Measurements from ENCODE around the gene PDCD1LG2. TPM values are rescaled to one million over a fixed set of nuclear protein-coding genes. Genes with fewer than 3 reads are reported as not detected.

Gene PDCD1LG2
- total RNA-seq, 2 donors from 2014 or later: 1.4 TPM; not detected in 1

DNA sequence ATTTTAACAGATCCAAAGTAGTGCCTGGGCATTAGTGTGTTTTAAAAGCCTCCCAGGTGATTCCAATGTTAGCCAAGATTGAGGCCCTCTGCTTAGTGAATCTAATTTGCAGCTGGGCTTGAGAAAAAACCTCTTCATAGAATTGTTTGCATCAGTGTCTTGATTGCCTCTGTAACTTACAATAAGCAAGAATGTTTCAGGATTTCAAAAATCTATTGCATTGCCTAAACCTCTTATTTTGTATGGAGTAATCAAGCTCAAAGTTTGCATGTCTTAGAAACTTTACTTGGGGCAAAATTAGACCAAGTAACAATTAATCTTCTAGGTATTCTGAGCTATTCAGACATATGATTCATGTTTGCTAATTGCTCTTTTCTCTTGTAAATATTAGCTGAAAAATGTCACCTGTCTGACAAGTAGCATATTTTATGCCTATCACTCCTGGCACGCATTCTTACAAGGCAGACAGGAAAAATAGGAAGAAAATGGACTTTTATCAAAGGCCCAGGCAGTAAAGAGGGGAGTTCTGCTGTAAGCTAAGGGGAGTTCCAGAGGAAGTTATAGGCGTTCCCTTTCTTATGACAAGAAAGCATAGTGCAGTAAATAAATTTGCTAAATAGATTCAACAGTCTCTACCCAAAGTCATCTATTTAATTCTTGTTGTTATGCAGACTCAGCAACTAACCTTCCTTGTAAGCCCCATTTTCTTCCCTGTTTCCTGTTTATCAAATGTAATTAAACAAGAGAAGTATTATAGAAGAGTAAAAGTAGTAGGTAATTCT is 21.0 kb downstream of the PDCD1LG2 start:
- Histone ChIP-seq H3K4me3 (no peak overlapping the region), H3K27ac (no peak overlapping the region), H3K9me3 (no peaks in the 10 kb centered on the region), H3K27me3 (replicated peaks; ENCODE audit: insufficient read depth) (no peaks in the 10 kb centered on the region), H3K36me3 (no peaks in the 10 kb centered on the region), H3K4me1 (replicated peaks) (no peaks in the 10 kb centered on the region)
- WGBS: 35% methylated on average over 2 of the region's 2 CpGs
- DNase-seq (ENCODE audit: low spot score): no peak
- TF ChIP-seq POLR2AphosphoS5 (IDR thresholded peaks at IDR 0.05) (no peak), POLR2A (IDR thresholded peaks at IDR 0.05) (no peak)
- TF ChIP-seq, protein P1, sequence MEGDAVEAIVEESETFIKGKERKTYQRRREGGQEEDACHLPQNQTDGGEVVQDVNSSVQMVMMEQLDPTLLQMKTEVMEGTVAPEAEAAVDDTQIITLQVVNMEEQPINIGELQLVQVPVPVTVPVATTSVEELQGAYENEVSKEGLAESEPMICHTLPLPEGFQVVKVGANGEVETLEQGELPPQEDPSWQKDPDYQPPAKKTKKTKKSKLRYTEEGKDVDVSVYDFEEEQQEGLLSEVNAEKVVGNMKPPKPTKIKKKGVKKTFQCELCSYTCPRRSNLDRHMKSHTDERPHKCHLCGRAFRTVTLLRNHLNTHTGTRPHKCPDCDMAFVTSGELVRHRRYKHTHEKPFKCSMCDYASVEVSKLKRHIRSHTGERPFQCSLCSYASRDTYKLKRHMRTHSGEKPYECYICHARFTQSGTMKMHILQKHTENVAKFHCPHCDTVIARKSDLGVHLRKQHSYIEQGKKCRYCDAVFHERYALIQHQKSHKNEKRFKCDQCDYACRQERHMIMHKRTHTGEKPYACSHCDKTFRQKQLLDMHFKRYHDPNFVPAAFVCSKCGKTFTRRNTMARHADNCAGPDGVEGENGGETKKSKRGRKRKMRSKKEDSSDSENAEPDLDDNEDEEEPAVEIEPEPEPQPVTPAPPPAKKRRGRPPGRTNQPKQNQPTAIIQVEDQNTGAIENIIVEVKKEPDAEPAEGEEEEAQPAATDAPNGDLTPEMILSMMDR (IDR thresholded peaks at IDR 0.05): no peak
- intact Hi-C loops (cut with DNase I): no loop called here

DNA sequence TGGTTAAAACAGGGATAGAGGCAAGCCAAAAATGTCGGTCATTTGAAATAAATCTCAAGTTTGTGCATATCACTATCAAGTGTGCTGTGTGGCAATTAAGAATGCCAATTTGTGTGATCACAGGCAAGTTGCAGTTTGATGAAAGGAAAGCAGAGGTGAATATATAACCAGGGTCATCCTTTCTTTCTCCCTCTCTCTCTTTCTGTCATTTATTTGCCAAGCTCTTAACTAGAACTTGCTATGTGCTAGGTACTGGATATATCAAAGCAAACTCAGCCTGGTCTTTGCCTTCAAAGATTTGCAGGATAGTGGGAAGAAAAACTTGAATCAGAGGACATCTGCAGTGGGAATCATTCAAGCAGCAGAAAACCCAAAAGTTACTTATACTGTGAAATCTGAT is 22.0 kb downstream of the PDCD1LG2 start:
- H3K36me3 ChIP-seq: no peaks in the 10 kb centered on the region
- intact Hi-C loops (cut with DNase I): no loop called here
- no peak overlapping the region for H3K4me3 ChIP-seq
- no peaks in the 10 kb centered on the region for H3K4me1 ChIP-seq (replicated peaks)
- no peak overlapping the region for H3K27ac ChIP-seq
- no peaks in the 10 kb centered on the region for H3K27me3 ChIP-seq (replicated peaks; ENCODE audit: insufficient read depth)
- TF ChIP-seq, protein P1 (IDR thresholded peaks at IDR 0.05): no peak
- TF ChIP-seq POLR2A (IDR thresholded peaks at IDR 0.05) (no peak), POLR2AphosphoS5 (IDR thresholded peaks at IDR 0.05) (no peak)
- no peaks in the 10 kb centered on the region for H3K9me3 ChIP-seq
- WGBS: 97% methylated on average over 1 of the region's 1 CpG
- no peak for DNase-seq (ENCODE audit: low spot score)

DNA sequence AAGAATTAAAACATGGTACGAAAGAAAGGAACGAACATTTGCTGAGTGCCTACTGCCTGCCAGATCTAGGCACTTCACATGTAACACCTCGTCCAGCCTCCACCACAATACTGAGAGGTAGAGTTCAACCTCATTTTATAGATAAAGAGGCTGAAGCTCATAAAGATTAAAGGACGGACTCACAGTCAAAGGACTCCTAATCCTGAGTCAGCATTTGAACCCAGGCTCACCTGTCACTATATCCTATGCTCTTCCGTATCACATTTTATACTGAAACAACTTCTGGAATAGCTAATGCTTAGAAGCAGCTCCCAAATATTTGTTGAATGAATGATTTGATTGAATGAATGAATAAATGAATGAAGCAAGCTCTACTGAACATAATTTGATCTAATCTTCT is 22.5 kb downstream of the PDCD1LG2 start:
- H3K4me1 ChIP-seq (replicated peaks): no peaks in the 10 kb centered on the region
- H3K27me3 ChIP-seq (replicated peaks; ENCODE audit: insufficient read depth): no peaks in the 10 kb centered on the region
- WGBS: 86% methylated on average over 5 of the region's 5 CpGs
- TF ChIP-seq POLR2AphosphoS5 (IDR thresholded peaks at IDR 0.05) (no peak), POLR2A (IDR thresholded peaks at IDR 0.05) (no peak)
- TF ChIP-seq, protein P1 (IDR thresholded peaks at IDR 0.05): no peak
- DNase-seq (ENCODE audit: low spot score): no peak
- no peak overlapping the region for H3K4me3 ChIP-seq
- H3K9me3 ChIP-seq: no peaks in the 10 kb centered on the region
- intact Hi-C loops (cut with DNase I): no loop called here
- H3K27ac ChIP-seq: no peak overlapping the region
- H3K36me3 ChIP-seq: no peaks in the 10 kb centered on the region

DNA sequence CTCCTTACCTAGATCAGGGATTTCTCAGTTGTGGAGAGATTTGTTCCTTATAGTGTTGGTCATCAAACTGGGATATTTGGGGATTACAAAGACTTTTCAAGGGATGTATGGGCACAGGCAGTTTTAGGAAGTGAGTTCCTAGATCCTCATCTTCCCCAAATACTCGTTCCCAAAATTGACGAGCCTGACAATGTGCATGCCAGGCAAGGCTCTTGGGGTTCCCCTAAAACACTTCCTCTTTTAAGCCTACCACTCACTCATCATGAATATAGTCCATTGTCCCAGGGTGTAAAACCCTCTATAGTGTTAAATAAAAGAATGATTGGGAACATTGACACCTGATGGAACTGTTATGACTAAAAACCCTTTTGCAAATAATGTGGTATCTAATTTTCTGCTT is 26.4 kb downstream of the PDCD1LG2 start:
- DNase-seq (ENCODE audit: low spot score): no peak
- WGBS: 86% methylated on average over 2 of the region's 2 CpGs
- no peaks in the 10 kb centered on the region for H3K36me3 ChIP-seq
- no peaks in the 10 kb centered on the region for H3K27me3 ChIP-seq (replicated peaks; ENCODE audit: insufficient read depth)
- H3K4me1 ChIP-seq (replicated peaks): no peaks in the 10 kb centered on the region
- intact Hi-C loops (cut with DNase I): no loop called here
- TF ChIP-seq POLR2AphosphoS5 (IDR thresholded peaks at IDR 0.05) (no peak), POLR2A (IDR thresholded peaks at IDR 0.05) (no peak)
- TF ChIP-seq, protein P1 (IDR thresholded peaks at IDR 0.05): no peak
- H3K27ac ChIP-seq: no peak overlapping the region
- H3K9me3 ChIP-seq: no peaks in the 10 kb centered on the region
- H3K4me3 ChIP-seq: no peak overlapping the region
